GM23338 (cell line): ENCODE measurements around the gene RALGPS1. TPM values are rescaled to one million over a fixed set of nuclear protein-coding genes. Genes with fewer than 3 reads are reported as not detected.

Experiments
- ATAC-seq: fragments of 200-7000 bp; cut with Tn5 transposase; 3 replicates; pipeline ENCODE4 v1.9.1; 2020
- DNase-seq: peaks from one replicate; pipeline ENCODE4 v3.0.0-alpha.2; 2015; ENCODE audit warnings: low spot score
- H2AFZ ChIP-seq: fragments of 200-600 bp; sonication (generic); 2 replicates; pipeline ENCODE4 v1.8.0; 2016; ENCODE audit warnings: antibody characterized with exemption, mild to moderate bottlenecking, moderate library complexity
- H3F3A ChIP-seq: fragments of 200-600 bp; sonication (generic); replicated peaks from 2 replicates; pipeline ENCODE4 v1.8.0; 2017; ENCODE audit warnings: antibody characterized with exemption, mixed run types, low read depth
- H3K27ac ChIP-seq: fragments of 200-600 bp; sonication (generic); 2 replicates; pipeline ENCODE4 v1.6.1; 2016; ENCODE audit warnings: low read depth
- H3K27me3 ChIP-seq: fragments of 200-600 bp; sonication (generic); 2 replicates; pipeline ENCODE4 v1.8.0; 2016; ENCODE audit warnings: mild to moderate bottlenecking, mixed run types, moderate library complexity; ENCODE audit not compliant: insufficient read depth
- H3K36me3 ChIP-seq: fragments of 200-600 bp; sonication (generic); 2 replicates; pipeline ENCODE4 v1.8.0; 2016; ENCODE audit warnings: mild to moderate bottlenecking; ENCODE audit not compliant: insufficient read depth
- H3K4me1 ChIP-seq: fragments of 200-600 bp; sonication (generic); 2 replicates; pipeline ENCODE4 v1.8.0; 2016; ENCODE audit warnings: mild to moderate bottlenecking, moderate library complexity; ENCODE audit not compliant: insufficient read depth
- H3K4me2 ChIP-seq: fragments of 200-600 bp; sonication (generic); 2 replicates; pipeline ENCODE4 v1.7.1; 2017; ENCODE audit warnings: mixed run types
- H3K4me3 ChIP-seq: fragments of 200-600 bp; sonication (generic); 2 replicates; pipeline ENCODE4 v1.6.1; 2016; ENCODE audit warnings: mixed run types
- H3K79me2 ChIP-seq: fragments of 200-600 bp; sonication (generic); replicated peaks from 2 replicates; pipeline ENCODE4 v1.8.0; 2017; ENCODE audit warnings: mild to moderate bottlenecking; ENCODE audit not compliant: insufficient read depth
- H3K9me2 ChIP-seq: fragments of 200-600 bp; sonication (generic); 2 replicates; pipeline ENCODE4 v1.8.0; 2017; ENCODE audit not compliant: insufficient read depth
- H4K20me1 ChIP-seq: fragments of 200-600 bp; sonication (generic); replicated peaks from 2 replicates; pipeline ENCODE4 v1.8.0; 2017; ENCODE audit warnings: mild to moderate bottlenecking; ENCODE audit not compliant: insufficient read depth
- H3K27ac Mint-ChIP-seq: 2 replicates; pipeline ENCODE4 v1.8.0; 2020; ENCODE audit warnings: inconsistent platforms, mild to moderate bottlenecking, moderate library complexity, mixed read lengths
- H3K27me3 Mint-ChIP-seq: 3 replicates; pipeline ENCODE4 v1.8.0; 2022; ENCODE audit warnings: low read depth, mild to moderate bottlenecking, moderate library complexity, mixed read lengths, inconsistent platforms; ENCODE audit not compliant: insufficient read depth, poor library complexity
- H3K36me3 Mint-ChIP-seq: 3 replicates; pipeline ENCODE4 v1.8.0; 2021; ENCODE audit warnings: low read depth, mild to moderate bottlenecking, inconsistent platforms, moderate library complexity, mixed read lengths
- H3K4me1 Mint-ChIP-seq: 3 replicates; pipeline ENCODE4 v1.8.0; 2020; ENCODE audit warnings: mild to moderate bottlenecking, inconsistent platforms, mixed read lengths
- H3K4me3 Mint-ChIP-seq: 3 replicates; pipeline ENCODE4 v1.8.0; 2021; ENCODE audit warnings: moderate library complexity, mild to moderate bottlenecking, inconsistent platforms, mixed read lengths
- H3K9me3 Mint-ChIP-seq: 3 replicates; pipeline ENCODE4 v1.8.0; 2020; ENCODE audit warnings: moderate library complexity, mild to moderate bottlenecking, inconsistent platforms, mixed read lengths
- CREB1 ChIP-seq: fragments of 250-450 bp; sonication (Bioruptor Pico); IDR thresholded peaks from 2 replicates; pipeline ENCODE4 v1.5.0; 2020; ENCODE audit warnings: low read depth, mild to moderate bottlenecking, moderate library complexity
- CTCF ChIP-seq, 2 experiments: fragments of 200-600 bp in 1 of 2; sonication (generic) in 1 of 2; conservative IDR thresholded peaks; 2 replicates each; pipeline versions ENCODE4 v1.5.1 to v1.6.1; 2016 to 2017; ENCODE audit warnings: antibody characterized with exemption in 2 of 2, low read depth in 2 of 2, mild to moderate bottlenecking in 2 of 2, moderate library complexity in 1 of 2
- EZH2 ChIP-seq: fragments of 200-600 bp; sonication (generic); IDR thresholded peaks from one replicate; pipeline ENCODE4 v1.8.0; 2017; ENCODE audit warnings: antibody characterized with exemption, mild to moderate bottlenecking, low read depth; ENCODE audit not compliant: unreplicated experiment
- EZH2phosphoT487 ChIP-seq: fragments of 200-600 bp; sonication (generic); IDR thresholded peaks from one replicate; pipeline ENCODE4 v1.8.1; 2018; ENCODE audit warnings: antibody characterized with exemption; ENCODE audit not compliant: unreplicated experiment
- NANOG ChIP-seq: IDR thresholded peaks from 2 replicates; pipeline ENCODE4 v1.6.1; 2016; ENCODE audit warnings: antibody characterized with exemption, borderline replicate concordance
- POLR2AphosphoS5 ChIP-seq: IDR thresholded peaks from 2 replicates; pipeline ENCODE4 v1.6.1; 2016; ENCODE audit warnings: antibody characterized with exemption, low read depth
- STAT1 ChIP-seq: IDR thresholded peaks from one replicate; pipeline ENCODE4 v1.6.1; 2016; ENCODE audit warnings: antibody characterized with exemption; ENCODE audit not compliant: unreplicated experiment
- ZNF114 ChIP-seq: fragments of 250-450 bp; sonication (Bioruptor Pico); IDR thresholded peaks from 2 replicates; pipeline ENCODE4 v1.5.0; 2020; ENCODE audit warnings: mild to moderate bottlenecking, moderate library complexity
- ZNF462 ChIP-seq: fragments of 250-450 bp; sonication (Bioruptor Pico); IDR thresholded peaks from 2 replicates; pipeline ENCODE4 v1.5.0; 2020; ENCODE audit warnings: mild to moderate bottlenecking, moderate library complexity
- polyA plus RNA-seq: library from polyadenylated mRNA; unstranded; fragments of >200 nt; fragmentation: Nextera tagmentation; extraction: Ambion mirVana; gene quantifications from 2 replicates; pipeline ENCODE4 v1.2.1, GENCODE V29; 2016
- total RNA-seq: library from RNA; depleted of rRNA; stranded (reverse); fragments of >200 nt; shearing (Covaris generic); gene quantifications from 2 replicates; pipeline ENCODE4 v1.2.3, GENCODE V29; 2014
- TF ChIP-seq, protein P1 (sequence below): IDR thresholded peaks from 2 replicates; pipeline ENCODE4 v1.6.1; 2016; ENCODE audit warnings: antibody characterized with exemption

The RALGPS1 gene
- total and polyA plus RNA-seq, 2 experiments from 2014 or later = 18.2 to 57.1 TPM

- TF ChIP-seq ZNF462 (CRISPR knock-in tag) = no peak
- TF ChIP-seq NANOG = no peak
- no peak for TF ChIP-seq STAT1
- no peak for TF ChIP-seq POLR2AphosphoS5
These were observed 21.0 kb downstream of the RALGPS1 start (continued) for GRCh38 chr9:126935630-126936029.

DNA sequence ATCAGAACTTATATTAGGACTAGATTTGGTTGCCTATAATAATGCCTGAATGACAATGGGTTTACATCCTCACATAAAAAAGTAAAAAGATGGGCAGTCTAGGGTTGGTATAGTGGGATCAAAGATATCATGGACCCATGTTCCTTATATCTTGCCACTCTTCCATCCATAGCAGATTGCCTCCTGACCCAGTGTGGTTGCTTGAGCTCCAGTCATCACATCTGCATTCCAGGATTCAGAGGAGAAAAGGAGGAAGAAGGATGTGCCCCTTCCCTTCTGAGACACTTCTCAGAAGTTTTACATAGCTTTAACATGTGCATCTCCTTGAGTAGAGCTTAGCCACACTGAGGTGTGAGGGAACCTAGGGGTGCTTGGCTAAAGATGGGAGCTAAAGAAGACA, 22.9 kb downstream of the RALGPS1 start:
- peaks cover 2% of the 10 kb centered on the region; the same call in 2 of the 3 replicates for H3K9me3 Mint-ChIP-seq
- Histone ChIP-seq H3K4me1 (peaks cover 16% of the 10 kb centered on the region), H3K27me3 (no peaks in the 10 kb centered on the region), H3K4me3 (no peak overlapping the region), H3K36me3 (no peaks in the 10 kb centered on the region), H3K9me2 (0 out of 2 replicates have a peak, but pooled peaks cover 6% of the 10 kb centered on the region), H2AFZ (no peak overlapping the region), H3F3A (no peaks in the 10 kb centered on the region), H3K27ac (no peak overlapping the region), H4K20me1 (peaks cover 11% of the 10 kb centered on the region), H3K4me2 (no peak overlapping the region), H3K79me2 (no peaks in the 10 kb centered on the region; the same call in 1 of the 2 replicates)
- no peak for DNase-seq
- H3K27ac Mint-ChIP-seq = no peak overlapping the region
- H3K27me3 Mint-ChIP-seq = peaks cover 11% of the 10 kb centered on the region
- H3K36me3 Mint-ChIP-seq = no peaks in the 10 kb centered on the region; the same call in 2 of the 3 replicates
- no peak overlapping the region for H3K4me3 Mint-ChIP-seq
- peaks cover 21% of the 10 kb centered on the region for H3K4me1 Mint-ChIP-seq
- ATAC-seq = no peak
- TF ChIP-seq ZNF114 = no peak
- no peak for TF ChIP-seq EZH2phosphoT487
- TF ChIP-seq, protein P1, sequence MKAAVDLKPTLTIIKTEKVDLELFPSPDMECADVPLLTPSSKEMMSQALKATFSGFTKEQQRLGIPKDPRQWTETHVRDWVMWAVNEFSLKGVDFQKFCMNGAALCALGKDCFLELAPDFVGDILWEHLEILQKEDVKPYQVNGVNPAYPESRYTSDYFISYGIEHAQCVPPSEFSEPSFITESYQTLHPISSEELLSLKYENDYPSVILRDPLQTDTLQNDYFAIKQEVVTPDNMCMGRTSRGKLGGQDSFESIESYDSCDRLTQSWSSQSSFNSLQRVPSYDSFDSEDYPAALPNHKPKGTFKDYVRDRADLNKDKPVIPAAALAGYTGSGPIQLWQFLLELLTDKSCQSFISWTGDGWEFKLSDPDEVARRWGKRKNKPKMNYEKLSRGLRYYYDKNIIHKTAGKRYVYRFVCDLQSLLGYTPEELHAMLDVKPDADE = no peak
- no peak for TF ChIP-seq POLR2AphosphoS5
- no peak for TF ChIP-seq STAT1
- no peak for TF ChIP-seq NANOG
- TF ChIP-seq CTCF (conservative IDR thresholded peaks at IDR 0.05; ENCODE audit: low read depth in 2 of 2) = no peak
- no peak for TF ChIP-seq CREB1 (CRISPR knock-in tag)
- TF ChIP-seq EZH2 = no peak
